ENCODE data around the gene TEX22. TPM values are rescaled to one million over a fixed set of nuclear protein-coding genes. Genes with fewer than 3 reads are reported as not detected.

TEX22 gene
- total RNA-seq, 1 donor = under 0.01 TPM

GRCh38 chr14:105411985-105412770 is 13.8 kb downstream of the TEX22 start:
- no peak for TF ChIP-seq CTCF (IDR thresholded peaks at IDR 0.05; ENCODE audit: insufficient read depth, low read depth, low read length)
- no peak overlapping the region for H3K4me3 ChIP-seq (ENCODE audit: low read depth, low read length)
- no peak for DNase-seq (ENCODE audit: low read depth)

GRCh38 chr14:105412771-105413543 is 14.6 kb downstream of the TEX22 start:
- DNase-seq (ENCODE audit: low read depth) = no peak
- TF ChIP-seq CTCF (IDR thresholded peaks at IDR 0.05; ENCODE audit: insufficient read depth, low read depth, low read length) = no peak
- H3K4me3 ChIP-seq (ENCODE audit: low read depth, low read length) = no peak overlapping the region

- no peak for TF ChIP-seq CTCF (IDR thresholded peaks at IDR 0.05; ENCODE audit: insufficient read depth, low read depth, low read length)
- no peak overlapping the region for H3K4me3 ChIP-seq (ENCODE audit: low read depth, low read length)
- DNase-seq (ENCODE audit: low read depth) = no peak
These were observed 15.2 kb downstream of the TEX22 start for GRCh38 chr14:105413544-105413886.

GRCh38 chr14:105414456-105415371 is 16.4 kb downstream of the TEX22 start:
- H3K4me3 ChIP-seq (ENCODE audit: low read depth, low read length) = peak overlapping the region; percentile 45
- TF ChIP-seq CTCF (IDR thresholded peaks at IDR 0.05; ENCODE audit: insufficient read depth, low read depth, low read length) = peak; percentile 58
- DNase-seq (ENCODE audit: low read depth) = peak; percentile 60

- DNase-seq (ENCODE audit: low read depth) = no peak
- no peak for TF ChIP-seq CTCF (IDR thresholded peaks at IDR 0.05; ENCODE audit: insufficient read depth, low read depth, low read length)
- peak overlapping the region; percentile 45 for H3K4me3 ChIP-seq (ENCODE audit: low read depth, low read length)
These were observed 17.4 kb downstream of the TEX22 start for GRCh38 chr14:105415481-105416428.
